Upper lobe of left lung (tissue), 4 donors: Measurements from ENCODE around the gene SPOCK3.

Experiments used
- CTCF ChIP-seq, 6 experiments: fragments of 450-650 bp in 4 of 6; fragments of 200-600 bp in 2 of 6; sonication (generic) in 2 of 6; IDR thresholded peaks; one replicate each; pipeline ENCODE4 v1.5.1; 2016 to 2019; ENCODE audit warnings: antibody characterized with exemption in 6 of 6
- EP300 ChIP-seq, 4 donors: sonication (generic); formaldehyde crosslinking; IDR thresholded peaks; one replicate each; pipeline ENCODE4 v1.5.1; 2017; ENCODE audit warnings: antibody characterized with exemption in 4 of 4, control low read depth in 2 of 4
- POLR2A ChIP-seq, 4 donors: fragments of 450-650 bp; IDR thresholded peaks; one replicate each; pipeline ENCODE4 v1.5.1; 2016 to 2017; ENCODE audit warnings: antibody characterized with exemption in 4 of 4, mild to moderate bottlenecking in 2 of 4
- POLR2AphosphoS5 ChIP-seq, 2 donors: sonication (generic); formaldehyde crosslinking; IDR thresholded peaks; one replicate each; pipeline ENCODE4 v1.5.1; 2017; ENCODE audit warnings: antibody characterized with exemption in 2 of 2

GRCh38 chr4:167111622-167112021, 122.7 kb downstream of the SPOCK3 start:
- TF ChIP-seq POLR2A (IDR thresholded peaks at IDR 0.05) = no peak
- no peak for TF ChIP-seq CTCF (IDR thresholded peaks at IDR 0.05)
- TF ChIP-seq EP300 (IDR thresholded peaks at IDR 0.05) = no peak
- no peak for TF ChIP-seq POLR2AphosphoS5 (IDR thresholded peaks at IDR 0.05)
